NCI-H510A treated with DMSO at 0.1 percent for 48 hours (cell line): ENCODE results near the gene AFF3.
"Not testable (repeated sequence)": the region's sequence is repeated elsewhere in the genome, so short reads cannot be mapped to it uniquely, and the experiment has no call there.

Experiments used
- DNase-seq: peaks from one replicate; lab custom pipeline; 2025; lab: John Stamatoyannopoulos, UW

The AFF3 gene

GRCh38 chr2:99793022-99793421 is 349.4 kb downstream of the AFF3 start:
- DNase-seq: no peak

DNA sequence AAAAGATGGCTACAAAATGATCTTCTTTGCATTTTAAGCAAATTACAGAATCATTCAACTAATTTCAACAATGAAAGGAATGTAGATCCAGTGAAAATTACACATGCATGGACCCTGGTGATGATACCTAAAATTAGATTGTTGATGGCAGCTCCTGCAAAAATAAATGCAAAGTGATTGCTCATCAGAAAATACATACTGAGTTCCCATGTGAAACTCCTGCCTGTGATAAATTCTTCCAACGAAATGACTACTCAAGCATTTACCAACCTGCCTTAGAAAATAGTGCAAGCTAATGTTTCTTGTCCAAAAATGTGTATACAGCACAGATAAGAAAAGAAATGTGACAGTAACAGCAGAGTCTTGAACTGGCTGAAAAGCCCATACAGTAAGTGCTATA is 352.5 kb downstream of the AFF3 start:
- no peak for DNase-seq

DNA sequence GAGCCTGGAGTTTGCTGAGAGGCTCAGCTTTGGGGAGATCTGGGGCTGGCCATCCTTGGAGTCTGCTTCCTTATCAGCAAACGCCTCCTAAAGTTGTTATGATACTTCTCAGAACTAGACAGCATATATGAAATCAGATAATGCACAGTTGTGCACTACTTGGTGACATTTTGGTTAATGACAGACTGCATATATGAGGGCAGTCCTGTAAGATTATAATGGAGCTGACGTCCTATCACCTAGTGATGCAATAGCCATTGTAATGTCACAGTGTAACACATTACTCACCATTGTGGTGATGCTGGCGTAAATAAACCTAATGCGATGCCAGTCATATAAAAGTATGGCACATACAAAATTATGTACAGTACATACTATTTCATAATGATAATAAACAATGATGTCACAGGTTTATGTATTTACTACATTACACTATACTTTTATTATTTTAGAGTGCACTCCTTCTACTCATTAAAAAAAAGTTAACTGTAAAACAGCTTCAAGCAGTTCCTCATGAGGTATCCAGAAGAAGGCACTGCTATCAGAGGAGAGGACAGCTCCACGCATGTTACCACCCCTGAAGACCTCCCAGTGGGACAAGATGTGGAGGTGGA is 354.5 kb downstream of the AFF3 start:
- DNase-seq: no peak

GRCh38 chr2:99786636-99787390 is 355.6 kb downstream of the AFF3 start:
- no peak for DNase-seq

- no peak for DNase-seq
Measured at GRCh38 chr2:99784946-99785345, 357.4 kb downstream of the AFF3 start.

- DNase-seq: no peak
Measured at GRCh38 chr2:99784282-99784681, 358.1 kb downstream of the AFF3 start.

GRCh38 chr2:99780276-99780675 is 362.1 kb downstream of the AFF3 start:
- DNase-seq: no peak

DNA sequence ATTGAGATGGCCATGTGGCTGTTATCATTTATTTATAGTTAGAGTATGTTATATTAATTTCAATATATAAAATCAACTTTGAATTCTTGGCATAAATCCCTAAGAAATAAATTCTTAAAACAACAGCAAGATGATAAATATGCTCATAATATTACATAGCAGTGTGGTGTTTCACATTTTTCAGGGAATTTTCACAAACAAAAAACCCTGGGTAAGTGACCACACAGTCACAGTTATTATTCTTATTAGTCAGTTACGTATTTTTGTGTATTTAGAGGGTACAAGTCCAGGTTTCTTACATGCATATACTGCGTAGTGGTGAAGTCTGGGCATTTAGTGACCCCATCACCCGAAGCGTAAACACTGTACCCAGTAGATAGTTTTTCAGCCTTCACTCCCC is 363.1 kb downstream of the AFF3 start:
- DNase-seq: no peak

DNA sequence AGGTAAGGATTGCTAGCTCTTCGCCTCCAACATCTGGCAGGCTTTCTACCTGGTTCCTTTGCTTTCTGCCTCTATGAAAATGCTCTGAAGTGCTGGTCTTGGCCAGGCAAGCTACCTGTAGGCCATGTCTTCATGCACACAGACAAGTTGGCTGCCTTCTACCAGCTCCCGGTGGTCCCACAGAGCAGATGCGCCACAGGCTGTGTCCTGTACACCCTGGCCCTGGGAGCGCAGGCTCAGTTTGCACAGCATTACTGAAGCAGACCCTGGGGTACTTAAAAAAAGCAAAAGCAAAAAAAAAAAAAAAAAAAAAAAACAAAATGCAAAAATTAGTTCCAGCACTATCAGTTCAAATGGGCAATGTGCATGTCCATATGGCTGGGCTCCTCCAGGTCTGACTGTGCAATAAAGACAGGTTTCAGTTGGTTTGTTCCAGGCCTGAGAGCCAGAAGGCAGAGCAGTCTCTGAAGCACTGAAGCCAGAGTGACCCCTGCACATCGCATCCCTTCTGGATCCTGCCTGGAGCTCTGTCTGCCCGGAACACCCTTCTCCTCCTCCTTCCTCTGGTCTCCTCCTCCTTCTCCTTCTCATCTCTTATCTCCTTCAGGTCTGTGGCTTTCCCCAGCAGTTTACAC is 364.6 kb downstream of the AFF3 start:
- no peak for DNase-seq

DNA sequence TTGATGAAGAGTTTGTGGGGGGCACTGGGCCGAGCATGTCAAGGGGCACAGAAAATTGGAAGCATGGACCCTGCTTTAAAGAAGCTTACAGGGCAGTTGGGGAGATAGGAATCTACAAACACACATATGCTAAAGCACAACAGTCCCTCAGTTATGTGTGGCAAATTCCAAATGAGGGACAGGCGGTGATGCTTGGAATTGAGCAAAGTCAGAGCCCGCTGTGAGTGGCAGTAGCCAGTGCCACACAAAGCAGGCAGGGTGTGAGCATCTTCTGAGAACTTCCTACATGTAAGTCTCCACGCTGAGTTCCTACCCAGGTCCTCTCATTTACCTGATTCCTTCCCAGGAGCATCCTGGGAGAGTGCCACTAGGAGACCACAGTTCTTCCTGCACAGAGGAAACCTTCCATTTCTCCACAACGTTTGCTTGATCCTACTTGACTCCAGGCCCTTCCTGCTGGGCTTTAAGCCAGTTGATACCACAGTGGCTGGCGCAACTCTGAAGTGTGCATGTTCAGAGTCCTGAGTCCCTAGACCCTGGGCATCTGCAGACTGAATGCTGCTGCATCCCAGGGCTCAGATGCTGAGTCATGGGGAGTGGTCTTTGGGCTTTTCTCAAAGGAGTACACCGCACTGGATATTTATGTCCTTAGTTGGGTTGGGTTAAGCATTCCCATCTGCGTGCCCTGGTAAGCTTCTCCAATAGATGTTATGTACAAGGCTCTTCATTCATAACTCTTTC is 365.3 kb downstream of the AFF3 start:
- DNase-seq: no peak

DNA sequence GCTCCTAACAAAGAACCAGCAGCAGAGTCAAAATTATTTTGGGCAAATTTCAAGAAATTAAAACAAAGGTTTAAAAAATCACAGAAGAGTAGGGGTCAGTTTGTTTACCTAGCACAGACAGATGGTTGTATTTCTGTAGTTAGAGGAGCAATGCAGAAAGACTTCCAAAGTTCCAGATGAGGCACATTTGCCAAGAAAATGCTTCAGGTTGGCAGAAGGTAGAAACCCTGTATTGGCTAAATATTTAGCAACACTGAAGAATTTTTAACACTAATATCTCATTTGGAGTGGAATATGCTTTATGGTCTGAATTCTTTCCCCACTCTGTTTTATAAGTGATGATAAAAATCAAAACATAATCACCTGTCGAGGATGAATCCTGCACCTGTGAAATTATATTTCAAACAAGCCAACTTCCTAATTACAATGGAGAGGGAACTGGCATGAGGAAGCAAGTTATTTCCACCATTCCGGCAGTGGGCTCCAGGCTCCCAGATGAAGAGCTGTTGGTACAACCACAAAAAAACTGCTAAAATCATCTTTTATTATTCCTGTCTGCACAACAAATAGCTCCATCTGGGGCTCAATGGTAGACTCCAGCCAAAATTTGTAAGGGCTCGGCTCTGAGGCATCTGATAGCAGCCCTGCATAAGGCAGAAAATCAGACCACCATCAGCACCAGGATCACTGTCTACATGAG is 366.0 kb downstream of the AFF3 start:
- DNase-seq: no peak

DNA sequence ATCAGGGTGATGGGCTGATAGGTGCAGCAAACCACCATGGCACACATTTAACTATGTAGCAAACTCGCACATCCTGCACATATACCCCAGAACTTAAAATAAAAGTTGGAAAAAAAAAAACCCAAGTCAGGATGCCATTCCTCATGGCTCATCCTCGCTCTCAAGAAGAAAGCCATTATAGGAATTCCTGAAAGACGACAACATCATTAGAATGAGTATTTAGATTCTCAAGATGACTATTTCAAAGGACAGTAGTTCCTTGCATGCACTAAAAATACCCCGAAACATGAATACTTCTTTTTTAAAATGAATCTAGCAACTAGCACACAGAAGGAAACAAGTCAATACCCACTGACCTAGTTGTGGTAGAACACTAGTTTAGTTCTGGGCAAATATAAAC is 366.8 kb downstream of the AFF3 start:
- DNase-seq: no peak

DNA sequence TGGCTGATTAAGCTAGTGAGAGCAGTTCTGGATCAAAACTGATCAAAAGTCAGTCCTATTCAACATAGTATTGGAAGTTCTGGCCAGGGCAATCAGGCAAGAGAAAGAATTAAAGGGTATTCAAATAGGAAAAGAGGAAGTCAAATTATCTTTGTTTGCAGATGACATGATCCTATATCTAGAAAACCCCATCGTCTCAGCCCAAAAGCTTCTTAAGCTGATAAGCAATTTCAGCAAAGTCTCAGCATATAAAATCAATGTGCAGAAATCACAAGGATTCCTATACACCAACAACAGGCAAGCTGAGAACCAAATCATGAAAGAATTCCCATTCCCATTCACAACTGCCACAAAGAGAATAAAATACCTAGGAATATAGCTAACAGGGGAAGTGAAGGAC is 368.7 kb downstream of the AFF3 start:
- DNase-seq: not testable (repeated sequence)

GRCh38 chr2:99772591-99773331 is 369.6 kb downstream of the AFF3 start:
- no peak for DNase-seq

DNA sequence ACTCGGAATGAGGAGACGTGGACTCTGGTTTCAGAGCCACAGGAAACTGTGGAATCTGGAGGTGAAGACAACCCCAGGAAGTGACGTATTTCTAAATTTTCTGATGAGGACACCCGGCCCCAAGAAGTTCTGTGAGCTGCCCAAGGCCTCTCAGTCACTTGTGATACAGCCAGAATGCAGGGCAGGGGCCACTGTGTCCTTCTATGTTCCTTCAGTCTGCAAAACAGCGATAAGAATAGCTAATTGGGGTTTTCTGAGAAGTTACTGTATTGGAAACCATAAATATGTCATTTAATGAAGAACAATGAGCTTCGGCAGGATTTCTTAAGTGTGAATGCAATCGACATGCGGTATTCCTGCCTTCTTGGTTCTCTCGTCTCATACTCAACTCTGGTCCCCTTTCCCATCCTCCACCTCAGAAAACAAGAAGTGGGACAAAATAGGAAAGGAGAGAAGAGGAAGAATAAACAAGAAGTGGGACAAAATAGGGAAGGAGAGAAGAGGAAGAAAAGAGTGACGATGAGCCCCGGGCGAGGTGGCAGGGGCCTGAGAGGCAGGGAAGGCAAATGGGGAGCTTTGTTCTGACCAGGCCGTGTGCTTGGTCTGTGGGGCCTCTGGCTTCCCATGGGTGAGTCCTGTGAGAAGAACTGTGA is 370.6 kb downstream of the AFF3 start:
- DNase-seq: no peak

- DNase-seq: no peak
Measured at GRCh38 chr2:99770876-99771275, 371.5 kb downstream of the AFF3 start.

DNA sequence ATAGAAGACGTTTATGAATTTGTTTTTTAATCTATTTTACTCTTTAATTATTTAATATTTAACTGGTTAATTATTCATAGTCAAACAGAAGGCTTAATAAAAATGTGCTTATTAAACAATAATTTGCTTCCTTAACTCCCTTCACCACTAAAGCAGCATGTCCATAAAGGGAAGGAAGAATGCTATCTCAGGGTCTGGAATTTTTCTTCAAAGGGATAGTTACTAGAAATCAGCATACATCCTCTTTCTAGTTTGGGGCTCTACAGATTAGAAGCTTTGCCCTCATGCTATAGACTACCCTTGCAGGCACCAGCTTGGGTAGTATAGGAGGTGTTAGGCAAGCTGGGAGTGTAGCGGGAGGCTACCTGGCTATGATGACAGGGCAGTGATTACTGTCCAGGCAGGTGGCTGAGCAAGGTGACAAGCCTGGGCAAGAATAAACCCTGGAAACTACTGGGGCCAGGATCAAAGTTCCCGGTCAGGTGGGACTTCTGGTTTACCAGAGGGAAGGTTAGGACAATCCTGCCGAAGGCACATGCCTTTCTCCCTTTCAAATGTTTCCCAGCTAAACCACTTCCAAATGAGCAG is 376.6 kb downstream of the AFF3 start:
- DNase-seq: no peak

- no peak for DNase-seq
Measured at GRCh38 chr2:99763764-99764163, 378.6 kb downstream of the AFF3 start.

DNA sequence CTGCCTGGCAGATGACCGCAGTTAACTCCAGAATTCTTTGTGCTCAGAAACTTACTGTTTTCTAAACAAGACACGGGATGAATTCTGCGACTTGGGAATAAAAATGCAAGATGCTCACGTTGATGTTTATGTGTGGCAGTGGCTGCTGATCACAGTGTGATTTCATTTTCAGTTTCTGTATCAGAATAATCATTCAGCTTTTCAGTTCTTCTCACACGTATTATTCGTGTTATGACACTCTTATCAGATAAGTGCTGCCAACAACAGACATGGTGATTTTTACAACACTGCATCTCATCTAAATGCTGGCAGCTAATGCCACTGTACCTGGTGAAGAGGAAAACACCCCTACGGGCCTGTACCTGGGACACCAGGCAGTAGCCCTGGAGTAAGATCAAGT is 379.7 kb downstream of the AFF3 start:
- no peak for DNase-seq

- DNase-seq: no peak
Measured at GRCh38 chr2:99757611-99758114, 384.7 kb downstream of the AFF3 start.
